NCI-H187 treated with DMSO at 0.1 percent for 48 hours (cell line): ENCODE results near the gene CLDN15.
"Not testable (repeated sequence)": the region's sequence is repeated elsewhere in the genome, so short reads cannot be mapped to it uniquely, and the experiment has no call there.

Experiments used
- DNase-seq: peaks from one replicate; lab custom pipeline; 2025; lab: John Stamatoyannopoulos, UW

Gene CLDN15

DNA sequence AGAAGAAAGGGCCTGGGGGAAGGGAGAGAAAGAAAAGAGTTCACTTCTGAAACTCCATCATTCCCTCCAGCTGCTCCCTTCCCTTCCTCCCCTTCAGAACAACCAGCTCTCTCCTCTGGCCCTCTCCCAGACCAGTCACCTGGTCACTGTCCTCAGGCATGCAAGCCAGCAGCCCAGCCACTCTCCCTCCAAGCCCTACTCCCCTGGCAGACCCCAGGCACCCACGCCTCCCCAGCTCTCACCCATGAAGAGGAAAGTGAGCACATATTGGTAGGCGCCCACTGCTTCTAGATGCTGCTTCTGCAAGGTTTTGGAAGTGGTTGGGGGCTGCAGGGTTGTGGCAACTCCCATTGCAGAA, 37.1 kb downstream of the CLDN15 start:
- DNase-seq = no peak

DNA sequence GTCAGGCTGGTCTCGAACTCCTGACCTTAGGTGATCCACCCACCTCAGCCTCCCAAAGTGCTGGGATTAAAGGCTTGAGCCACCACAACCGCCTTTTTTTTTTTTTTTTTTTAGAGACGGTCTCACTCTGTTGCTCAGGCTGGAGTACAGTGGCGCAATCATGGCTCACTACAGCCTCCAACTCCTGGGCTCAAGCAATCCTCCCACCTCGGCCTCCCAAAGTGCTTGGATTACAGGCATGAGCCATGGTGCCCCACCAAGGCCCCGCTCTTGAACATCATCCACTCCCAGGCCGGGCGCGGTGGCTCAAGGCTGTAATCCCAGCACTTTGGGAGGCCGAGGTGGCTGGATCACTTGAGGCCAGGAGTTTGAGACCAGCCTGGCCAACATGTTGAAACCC, 38.1 kb downstream of the CLDN15 start:
- not testable (repeated sequence) for DNase-seq

DNA sequence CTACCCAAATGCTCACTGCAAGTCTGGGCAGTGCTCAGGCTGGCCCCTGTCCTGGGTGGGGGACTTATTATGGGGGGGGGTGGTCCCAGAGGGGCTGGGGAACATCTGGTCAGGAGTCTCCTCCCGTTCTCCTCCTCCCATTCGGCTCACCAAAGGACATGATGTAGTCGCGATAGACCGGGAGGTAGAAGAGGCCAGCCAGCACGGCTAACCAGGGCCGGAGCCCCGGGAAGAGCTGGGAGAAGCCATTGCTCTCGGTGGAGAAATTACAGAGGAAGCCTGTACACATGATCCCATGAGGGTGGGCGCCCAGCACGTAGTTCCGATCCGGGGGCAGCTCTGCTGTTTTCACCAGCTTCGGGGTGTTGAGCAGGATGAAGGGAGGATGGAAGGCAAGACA, 39.1 kb downstream of the CLDN15 start:
- no peak for DNase-seq

DNA sequence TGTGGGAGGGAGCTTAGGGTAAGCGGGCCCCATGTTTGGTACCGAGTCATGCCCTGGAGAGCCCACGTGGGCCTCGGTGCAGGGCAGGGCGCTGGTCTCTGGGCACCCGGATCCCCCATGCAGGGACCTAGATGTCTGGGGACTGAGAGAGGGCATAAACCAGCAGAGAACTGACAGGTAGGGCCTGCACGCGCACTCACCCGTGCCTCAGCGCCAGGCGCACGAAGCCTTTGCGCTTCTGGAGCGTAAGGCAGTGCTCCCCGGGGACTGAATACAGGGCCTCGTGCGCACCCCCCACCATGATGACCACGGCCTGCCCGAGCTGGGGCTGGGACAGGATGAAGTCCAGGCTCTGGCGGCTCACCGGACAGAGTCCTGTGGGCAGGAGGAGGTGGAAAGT, 39.6 kb downstream of the CLDN15 start:
- no peak for DNase-seq

DNA sequence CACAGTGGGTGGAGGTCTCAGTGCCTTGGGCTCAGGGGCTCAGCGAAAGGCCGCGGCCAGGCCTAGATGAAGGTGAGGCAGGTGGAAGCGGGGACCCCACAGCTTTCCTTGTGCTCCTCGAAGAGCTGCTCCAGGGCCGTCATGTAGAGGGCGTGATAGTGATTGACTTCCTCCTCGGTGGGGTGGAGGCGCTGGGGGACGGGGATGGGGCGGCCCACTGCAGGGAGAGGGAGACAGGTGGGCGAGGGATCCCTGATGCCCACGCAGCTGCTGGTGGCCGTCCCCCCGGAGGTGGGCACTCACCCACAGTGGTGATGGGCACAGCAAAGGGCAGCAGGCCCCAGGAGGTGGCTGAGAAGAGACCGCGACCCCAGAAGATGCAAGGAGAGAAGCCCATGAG, 41.7 kb downstream of the CLDN15 start:
- DNase-seq = no peak

DNA sequence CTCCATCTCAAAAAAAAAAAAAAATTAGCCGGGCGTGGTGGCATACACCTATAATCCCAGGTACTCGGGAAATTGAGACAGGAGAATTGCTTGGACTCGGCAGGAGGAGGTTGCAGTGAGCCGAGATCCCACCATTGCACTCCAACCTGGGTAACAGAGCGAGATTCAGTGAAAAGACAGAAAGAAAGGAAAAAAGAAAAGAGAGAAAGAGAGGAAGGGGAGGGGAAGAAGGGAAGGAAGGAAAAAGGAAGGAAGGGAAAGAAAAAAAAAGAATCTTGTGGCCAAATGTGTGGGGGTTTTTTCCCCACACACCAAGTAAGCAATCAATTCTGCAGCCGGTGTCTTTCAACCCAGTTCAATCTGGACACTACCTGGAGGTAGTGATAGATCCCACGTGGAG, 48.5 kb downstream of the CLDN15 start:
- DNase-seq = no peak

DNA sequence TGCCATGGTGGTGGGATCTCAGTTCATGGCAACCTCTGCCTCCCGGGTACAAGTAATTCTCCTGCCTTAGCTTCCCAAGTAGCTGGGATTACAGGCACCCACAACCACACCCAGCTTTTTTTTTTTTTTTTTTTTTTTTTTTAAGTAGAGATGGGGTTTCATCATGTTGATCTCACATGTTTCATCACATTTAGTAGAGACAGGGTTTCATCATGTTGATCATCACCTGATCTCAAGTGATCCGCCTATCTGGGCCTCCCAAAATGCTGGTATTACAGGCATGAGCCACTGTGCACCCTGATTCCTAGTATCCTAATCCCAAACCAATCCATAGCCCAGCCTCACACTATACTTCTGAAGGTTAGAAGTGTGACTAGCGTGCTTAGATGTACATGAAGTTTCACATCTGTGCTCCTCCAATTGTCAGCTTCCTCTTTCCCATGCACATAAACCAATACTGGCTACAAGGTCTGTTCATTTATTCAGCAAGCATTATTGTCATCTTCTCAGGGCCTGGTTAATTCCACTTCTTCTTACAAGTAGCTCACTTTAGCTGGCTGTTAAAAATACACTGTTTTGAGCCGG, 50.7 kb downstream of the CLDN15 start:
- no peak for DNase-seq

DNA sequence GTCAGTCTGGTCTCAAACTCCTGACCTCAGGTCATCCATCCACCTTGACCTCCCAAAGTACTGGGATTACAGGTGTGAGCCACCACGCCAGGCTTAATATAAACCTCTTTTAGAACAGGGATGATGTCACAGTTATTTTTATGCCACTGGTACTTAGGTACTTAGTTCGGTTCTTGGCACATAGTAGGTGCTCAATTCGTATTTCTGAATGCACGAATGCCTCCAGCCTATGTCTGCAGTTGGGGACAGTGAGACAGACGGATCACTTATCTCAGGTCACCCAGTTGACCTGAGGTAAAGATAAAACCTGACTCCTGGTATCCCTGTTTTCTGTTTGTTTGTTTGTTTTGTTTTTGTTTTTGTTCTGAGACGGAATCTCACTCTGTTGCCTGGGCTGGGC, 51.4 kb downstream of the CLDN15 start:
- DNase-seq = no peak

DNA sequence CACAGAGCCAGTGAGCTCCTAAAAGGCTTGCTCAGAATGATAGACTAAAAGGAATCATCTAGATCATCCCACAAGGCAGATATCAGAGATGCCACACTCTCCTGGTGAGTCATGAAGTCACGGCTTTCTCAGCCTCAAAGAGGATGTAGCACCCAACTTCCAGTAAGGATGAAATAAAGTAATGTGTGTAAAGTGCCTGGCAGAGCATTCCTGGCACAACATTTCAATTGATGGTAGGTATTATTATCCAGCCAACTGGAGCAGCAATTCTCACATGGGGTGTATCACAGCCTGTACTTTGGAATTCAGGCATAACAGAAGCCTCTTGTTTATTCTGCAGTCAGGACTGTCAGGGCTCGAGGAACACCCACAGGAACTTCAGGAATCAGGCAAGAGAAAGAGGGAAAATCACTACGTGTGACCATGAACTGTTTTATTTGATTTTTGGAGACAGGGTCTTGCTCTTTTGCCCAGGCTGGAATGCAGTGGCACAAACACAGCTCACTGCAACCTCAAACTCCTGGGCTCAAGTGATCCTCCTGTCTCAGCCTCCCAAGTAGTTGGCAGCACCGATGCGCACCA, 52.3 kb downstream of the CLDN15 start:
- no peak for DNase-seq
